Kidney epithelial cell (primary cell): Measurements from ENCODE around the gene TLX2. TPM values are rescaled to one million over a fixed set of nuclear protein-coding genes. Genes with fewer than 3 reads are reported as not detected.
A peak's percentile ranks its signal among the peaks of the same experiment; 100 is the strongest.

Experiments
- DNase-seq: peaks from one replicate; pipeline ENCODE4 v3.0.0-alpha.2; 2010; ENCODE audit warnings: low read depth
- H3K27me3 ChIP-seq: 2 replicates; pipeline ENCODE4 v1.6.0; 2011; ENCODE audit warnings: low read length; ENCODE audit not compliant: control insufficient read depth, insufficient read depth
- H3K36me3 ChIP-seq: 2 replicates; pipeline ENCODE4 v1.5.1; 2011; ENCODE audit warnings: low read length; ENCODE audit not compliant: control insufficient read depth, insufficient read depth
- H3K4me3 ChIP-seq: 2 replicates; pipeline ENCODE4 v1.5.1; 2011; ENCODE audit warnings: low read depth, mild to moderate bottlenecking, control low read depth, low read length
- CTCF ChIP-seq: IDR thresholded peaks from 2 replicates; pipeline ENCODE4 v1.5.1; 2011; ENCODE audit warnings: mild to moderate bottlenecking, moderate library complexity, low read length, control low read depth, inconsistent platforms; ENCODE audit not compliant: insufficient read depth, poor library complexity, severe bottlenecking
- total RNA-seq: library from RNA; depleted of rRNA; stranded (reverse); fragments of >200 nt; gene quantifications from 2 replicates; pipeline ENCODE4 v1.2.3, GENCODE V29; 2015

Gene TLX2
- total RNA-seq, 1 donor from 2014 or later, result not detected

GRCh38 chr2:74499940-74500577 lies 14.2 kb upstream of the TLX2 start:
- H3K4me3 ChIP-seq, result peak overlapping the region; percentile 18
- DNase-seq, result no peak
- TF ChIP-seq CTCF, result no peak

GRCh38 chr2:74500578-74500946 lies 13.7 kb upstream of the TLX2 start:
- peaks cover 48% of the 10 kb centered on the region for H3K27me3 ChIP-seq
- no peaks in the 10 kb centered on the region for H3K36me3 ChIP-seq
- no peak for TF ChIP-seq CTCF
- DNase-seq, result no peak
- H3K4me3 ChIP-seq, result no peak overlapping the region

More at GRCh38 chr2:74499940-74500577, 14.2 kb upstream of the TLX2 start:
- peaks cover 48% of the 10 kb centered on the region for H3K27me3 ChIP-seq
- H3K36me3 ChIP-seq, result no peaks in the 10 kb centered on the region

- Histone ChIP-seq H3K4me3 (no peak overlapping the region), H3K27me3 (peaks cover 48% of the 10 kb centered on the region), H3K36me3 (no peaks in the 10 kb centered on the region)
- no peak for DNase-seq
- TF ChIP-seq CTCF, result no peak
Observed at GRCh38 chr2:74501335-74502071, 12.7 kb upstream of the TLX2 start.

- no peak for TF ChIP-seq CTCF
- Histone ChIP-seq H3K4me3 (peak overlapping the region; percentile 47), H3K36me3 (no peaks in the 10 kb centered on the region), H3K27me3 (peaks cover 48% of the 10 kb centered on the region)
- DNase-seq, result no peak
Observed at GRCh38 chr2:74502147-74502719, 12.0 kb upstream of the TLX2 start.

GRCh38 chr2:74502720-74503505 lies 11.3 kb upstream of the TLX2 start:
- Histone ChIP-seq H3K4me3 (peak overlapping the region; percentile 47), H3K36me3 (no peaks in the 10 kb centered on the region), H3K27me3 (peaks cover 43% of the 10 kb centered on the region)
- DNase-seq, result peak; percentile 58
- peak; percentile 42 for TF ChIP-seq CTCF
